PC-9 (cell line): ENCODE measurements around the gene GUCA2B. TPM values are rescaled to one million over a fixed set of nuclear protein-coding genes. Genes with fewer than 3 reads are reported as not detected.

Source experiments
- BruUV-seq: library from RNA; stranded (reverse); fragments of 400-500 nt; replicated peaks from 2 replicates; lab custom pipeline; 2021; lab: Mats Ljungman, UMichigan
- CTCF ChIA-PET: fragments of 300-600 bp; sonication (Branson Sonifier 250); formaldehyde crosslinking; loops from one replicate; lab custom pipeline; 2022; ENCODE audit warnings: antibody characterized with exemption; lab: Charles Lee
- POLR2A ChIA-PET: fragments of 300-600 bp; sonication (Branson Sonifier 250); formaldehyde crosslinking; loops from one replicate; lab custom pipeline; 2022; ENCODE audit warnings: antibody characterized with exemption; ENCODE audit not compliant: unreplicated experiment; lab: Charles Lee
- DNase-seq, 2 experiments: peaks; one replicate each; pipeline versions ENCODE4 v3.0.0 to v3.0.0-alpha.2; 2015 to 2022; ENCODE audit warnings: mixed read lengths in 1 of 2
- H2AFZ ChIP-seq: fragments of 200-600 bp; sonication (generic); 2 replicates; pipeline ENCODE4 v1.8.1; 2017; ENCODE audit warnings: antibody characterized with exemption
- H3F3A ChIP-seq: fragments of 200-600 bp; sonication (generic); 2 replicates; pipeline ENCODE4 v1.8.1; 2017; ENCODE audit warnings: antibody characterized with exemption, mild to moderate bottlenecking, low read depth; ENCODE audit not compliant: insufficient read depth
- H3K27ac ChIP-seq: fragments of 200-600 bp; sonication (generic); 2 replicates; pipeline ENCODE4 v1.6.1; 2016; ENCODE audit warnings: mixed run types
- H3K27me3 ChIP-seq: fragments of 200-600 bp; sonication (generic); 2 replicates; pipeline ENCODE4 v1.6.1; 2016; ENCODE audit warnings: low read depth, mixed run types; ENCODE audit not compliant: insufficient read depth
- H3K36me3 ChIP-seq: fragments of 200-600 bp; sonication (generic); 2 replicates; pipeline ENCODE4 v1.6.1; 2016; ENCODE audit warnings: low read depth, mixed run types
- H3K4me1 ChIP-seq: fragments of 200-600 bp; sonication (generic); replicated peaks from 2 replicates; pipeline ENCODE4 v1.6.1; 2016; ENCODE audit warnings: mixed run types; ENCODE audit not compliant: insufficient read depth
- H3K4me2 ChIP-seq: fragments of 200-600 bp; sonication (generic); 2 replicates; pipeline ENCODE4 v1.6.1; 2017; ENCODE audit warnings: mixed run types
- H3K4me3 ChIP-seq: fragments of 200-600 bp; sonication (generic); 2 replicates; pipeline ENCODE4 v1.6.1; 2016; ENCODE audit warnings: mixed run types
- H3K79me2 ChIP-seq: fragments of 200-600 bp; sonication (generic); 2 replicates; pipeline ENCODE4 v1.6.1; 2017; ENCODE audit warnings: low read depth, mixed run types
- H3K9me2 ChIP-seq: fragments of 200-600 bp; sonication (generic); 2 replicates; pipeline ENCODE4 v1.8.1; 2017; ENCODE audit warnings: mild to moderate bottlenecking; ENCODE audit not compliant: insufficient read depth
- H3K9me3 ChIP-seq: fragments of 200-600 bp; sonication (generic); 2 replicates; pipeline ENCODE4 v1.8.1; 2016; ENCODE audit warnings: low read depth; ENCODE audit not compliant: insufficient read depth
- H4K20me1 ChIP-seq: fragments of 200-600 bp; sonication (generic); 2 replicates; pipeline ENCODE4 v1.8.1; 2017; ENCODE audit not compliant: insufficient read depth
- EZH2 ChIP-seq: fragments of 200-600 bp; sonication (generic); IDR thresholded peaks from 2 replicates; pipeline ENCODE4 v1.8.0; 2017; ENCODE audit warnings: antibody characterized with exemption, low read depth
- intact Hi-C: fragments of 100-400 bp; cut with micrococcal nuclease; formaldehyde crosslinking; loops from one replicate; pipeline ENCODE4 v1.10.0; 2022; ENCODE audit not compliant: unreplicated experiment
- total RNA-seq: library from RNA; stranded (reverse); gene quantifications from 2 replicates; pipeline ENCODE4 v1.2.3, GENCODE V29; 2021
- TF ChIP-seq, protein P1 (sequence below): fragments of 200-600 bp; sonication (generic); conservative IDR thresholded peaks from 2 replicates; pipeline ENCODE4 v1.6.1; 2017; ENCODE audit warnings: mixed run types, antibody characterized with exemption, mild to moderate bottlenecking, moderate library complexity

Gene GUCA2B
- total RNA-seq, 1 experiment from 2014 or later, result not detected

DNA sequence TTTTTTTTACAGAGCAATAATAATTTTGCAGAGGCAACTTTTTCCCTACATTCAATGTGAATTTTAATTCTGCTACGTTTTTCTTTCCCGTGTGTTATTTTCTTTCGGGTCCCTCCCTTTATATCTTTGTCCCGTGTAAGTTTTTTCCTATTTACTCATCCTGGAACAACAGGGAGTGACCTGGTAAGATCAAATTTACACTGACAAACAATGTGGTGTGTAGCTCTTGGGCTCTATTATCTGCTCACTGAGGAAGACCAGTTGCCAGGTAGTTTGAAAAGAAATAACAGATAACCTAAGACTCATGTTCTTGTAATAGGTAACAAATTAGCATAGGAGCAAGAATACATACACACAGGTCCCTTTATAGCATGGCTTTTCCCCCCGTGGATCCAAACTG is 45.0 kb downstream of the GUCA2B start:
- POLR2A ChIA-PET, result no interaction called here

DNA sequence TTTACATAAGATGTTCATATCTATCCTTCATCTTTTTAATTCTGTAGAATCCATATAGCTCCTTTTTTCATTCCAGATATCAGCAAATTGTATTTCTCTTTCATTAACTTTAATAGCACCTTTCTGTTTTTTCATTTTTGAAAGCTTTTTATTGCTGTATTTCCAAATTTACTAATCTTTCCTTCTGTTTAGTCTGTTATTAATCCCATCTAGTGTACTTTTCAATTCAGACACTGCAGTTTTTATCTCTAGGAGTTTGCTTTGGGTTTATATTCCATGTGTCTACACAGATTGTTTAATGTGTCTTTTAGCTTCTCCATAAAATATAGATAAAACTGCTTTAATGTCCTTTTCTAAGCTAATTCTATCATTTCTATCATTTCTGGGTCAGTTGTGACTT is 48.8 kb downstream of the GUCA2B start:
- no peaks in the 10 kb centered on the region for H3K27me3 ChIP-seq
- H3K4me2 ChIP-seq, result no peak overlapping the region
- H3K9me3 ChIP-seq, result peaks cover 25% of the 10 kb centered on the region
- peaks cover 63% of the 10 kb centered on the region for H3K79me2 ChIP-seq
- no peak overlapping the region for H3K27ac ChIP-seq
- TF ChIP-seq, protein P1, sequence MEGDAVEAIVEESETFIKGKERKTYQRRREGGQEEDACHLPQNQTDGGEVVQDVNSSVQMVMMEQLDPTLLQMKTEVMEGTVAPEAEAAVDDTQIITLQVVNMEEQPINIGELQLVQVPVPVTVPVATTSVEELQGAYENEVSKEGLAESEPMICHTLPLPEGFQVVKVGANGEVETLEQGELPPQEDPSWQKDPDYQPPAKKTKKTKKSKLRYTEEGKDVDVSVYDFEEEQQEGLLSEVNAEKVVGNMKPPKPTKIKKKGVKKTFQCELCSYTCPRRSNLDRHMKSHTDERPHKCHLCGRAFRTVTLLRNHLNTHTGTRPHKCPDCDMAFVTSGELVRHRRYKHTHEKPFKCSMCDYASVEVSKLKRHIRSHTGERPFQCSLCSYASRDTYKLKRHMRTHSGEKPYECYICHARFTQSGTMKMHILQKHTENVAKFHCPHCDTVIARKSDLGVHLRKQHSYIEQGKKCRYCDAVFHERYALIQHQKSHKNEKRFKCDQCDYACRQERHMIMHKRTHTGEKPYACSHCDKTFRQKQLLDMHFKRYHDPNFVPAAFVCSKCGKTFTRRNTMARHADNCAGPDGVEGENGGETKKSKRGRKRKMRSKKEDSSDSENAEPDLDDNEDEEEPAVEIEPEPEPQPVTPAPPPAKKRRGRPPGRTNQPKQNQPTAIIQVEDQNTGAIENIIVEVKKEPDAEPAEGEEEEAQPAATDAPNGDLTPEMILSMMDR, result no peak
- no peak for TF ChIP-seq EZH2
- peaks cover 23% of the 10 kb centered on the region for H3K4me1 ChIP-seq
- no peak overlapping the region for H3K4me3 ChIP-seq
- no peaks in the 10 kb centered on the region for H4K20me1 ChIP-seq
- no peak overlapping the region for H2AFZ ChIP-seq
- H3K9me2 ChIP-seq, result no peaks in the 10 kb centered on the region
- POLR2A ChIA-PET, result interaction anchor here (0.6 kb wide), 1 partner anchor 19 kb away, joined by 3 read pairs; no protein-coding TSS in a partner anchor
- BruUV-seq, result no TSS peak
- intact Hi-C loops, result no loop called here
- H3K36me3 ChIP-seq, result peaks cover 67% of the 10 kb centered on the region
- DNase-seq, result no peak
- CTCF ChIA-PET, result no interaction called here
- peaks cover 31% of the 10 kb centered on the region for H3F3A ChIP-seq

More for the DNA sequence above, 45.0 kb downstream of the GUCA2B start:
- Histone ChIP-seq H3K36me3 (peaks cover 69% of the 10 kb centered on the region), H3K4me2 (no peak overlapping the region), H3K4me3 (no peak overlapping the region), H2AFZ (no peak overlapping the region), H3K4me1 (no peaks in the 10 kb centered on the region), H3F3A (peaks cover 9% of the 10 kb centered on the region; the same call in 1 of the 2 replicates), H3K27ac (no peak overlapping the region), H3K27me3 (no peaks in the 10 kb centered on the region), H3K9me3 (peaks cover 11% of the 10 kb centered on the region; the same call in 1 of the 2 replicates), H4K20me1 (no peaks in the 10 kb centered on the region), H3K79me2 (peaks cover 36% of the 10 kb centered on the region), H3K9me2 (no peaks in the 10 kb centered on the region)
- TF ChIP-seq, protein P1, result no peak
- intact Hi-C loops, result no loop called here
- BruUV-seq, result no TSS peak
- no peak for DNase-seq
- CTCF ChIA-PET, result no interaction called here

Other genes starting within 250 kb of the GUCA2B start
- gene HIVEP3, start 234.5 kb upstream of the GUCA2B start, total RNA-seq, result 8.1 and 11.0 TPM in 2 replicates
- not detected in 2 replicates for gene GUCA2A, start 11.3 kb downstream of the GUCA2B start, total RNA-seq
- 46.7 and 60.4 TPM in 2 replicates for gene FOXJ3, start 181.8 kb downstream of the GUCA2B start, total RNA-seq
- 0.35 and 0.48 TPM in 2 replicates for gene RIMKLA, start 227.4 kb downstream of the GUCA2B start, total RNA-seq